H9 (cell line): ENCODE measurements around the gene LAMA3. TPM values are rescaled to one million over a fixed set of nuclear protein-coding genes. Genes with fewer than 3 reads are reported as not detected.

Experiments used
- DNase-seq: peaks from one replicate; pipeline ENCODE4 v3.0.0-alpha.2; 2017
- H2AFZ ChIP-seq: one replicate; pipeline ENCODE4 v1.6.1; 2013; ENCODE audit warnings: mild to moderate bottlenecking, low read length, control low read depth, moderate library complexity
- H2AK5ac ChIP-seq: 2 replicates; pipeline ENCODE4 v1.6.1; 2013; ENCODE audit warnings: low read length, control low read depth, mixed read lengths; ENCODE audit not compliant: insufficient read length
- H2BK120ac ChIP-seq: one replicate; pipeline ENCODE4 v1.6.1; 2013; ENCODE audit warnings: low read depth, mild to moderate bottlenecking, low read length, control low read depth, inconsistent platforms; ENCODE audit not compliant: poor library complexity, severe bottlenecking
- H2BK12ac ChIP-seq: 2 replicates; pipeline ENCODE4 v1.6.1; 2013; ENCODE audit warnings: low read length, control low read depth, mixed read lengths, low read depth; ENCODE audit not compliant: insufficient read length
- H2BK15ac ChIP-seq: 2 replicates; pipeline ENCODE4 v1.6.1; 2013; ENCODE audit warnings: low read depth, low read length, control low read depth
- H2BK20ac ChIP-seq: one replicate; pipeline ENCODE4 v1.6.1; 2013; ENCODE audit warnings: low read depth, mild to moderate bottlenecking, low read length, control low read depth, inconsistent platforms; ENCODE audit not compliant: poor library complexity, severe bottlenecking
- H2BK5ac ChIP-seq: 2 replicates; pipeline ENCODE4 v1.6.1; 2013; ENCODE audit warnings: low read length, control low read depth, mixed read lengths; ENCODE audit not compliant: insufficient read length
- H3K14ac ChIP-seq: 2 replicates; pipeline ENCODE4 v1.6.1; 2013; ENCODE audit warnings: low read length, control low read depth; ENCODE audit not compliant: insufficient read depth
- H3K18ac ChIP-seq: 2 replicates; pipeline ENCODE4 v1.6.1; 2013; ENCODE audit warnings: low read depth, mild to moderate bottlenecking, mixed read lengths, low read length, control low read depth; ENCODE audit not compliant: insufficient read length
- H3K23ac ChIP-seq: 2 replicates; pipeline ENCODE4 v1.6.1; 2013; ENCODE audit warnings: low read length, control low read depth, mixed read lengths, low read depth; ENCODE audit not compliant: insufficient read length
- H3K23me2 ChIP-seq: 2 replicates; pipeline ENCODE4 v1.6.1; 2013; ENCODE audit warnings: low read depth, mild to moderate bottlenecking, mixed read lengths, low read length, control low read depth; ENCODE audit not compliant: insufficient read length, poor library complexity, severe bottlenecking
- H3K27ac ChIP-seq: 2 replicates; pipeline ENCODE4 v1.5.1; 2013; ENCODE audit warnings: low read length, control low read depth, mixed read lengths, low read depth; ENCODE audit not compliant: insufficient read length
- H3K27me3 ChIP-seq: 2 replicates; pipeline ENCODE4 v1.6.1; 2013; ENCODE audit warnings: low read length, control low read depth, inconsistent platforms; ENCODE audit not compliant: insufficient read depth
- H3K4ac ChIP-seq: 2 replicates; pipeline ENCODE4 v1.6.1; 2013; ENCODE audit warnings: low read depth, mild to moderate bottlenecking, control low read depth, inconsistent platforms, low read length, moderate library complexity
- H3K4me1 ChIP-seq: 2 replicates; pipeline ENCODE4 v1.6.1; 2013; ENCODE audit warnings: low read length, control low read depth, inconsistent platforms; ENCODE audit not compliant: insufficient read depth
- H3K4me2 ChIP-seq: 2 replicates; pipeline ENCODE4 v1.6.1; 2013; ENCODE audit warnings: low read length, control low read depth, mixed read lengths; ENCODE audit not compliant: insufficient read length, insufficient read depth
- H3K56ac ChIP-seq: 2 replicates; pipeline ENCODE4 v1.6.1; 2013; ENCODE audit warnings: low read depth, mild to moderate bottlenecking, mixed read lengths, low read length, control low read depth; ENCODE audit not compliant: insufficient read length
- H3K79me1 ChIP-seq: 2 replicates; pipeline ENCODE4 v1.6.1; 2013; ENCODE audit warnings: low read depth, mild to moderate bottlenecking, moderate library complexity, low read length, control low read depth, inconsistent platforms; ENCODE audit not compliant: insufficient read depth, poor library complexity, severe bottlenecking
- H3K79me2 ChIP-seq: 2 replicates; pipeline ENCODE4 v1.6.1; 2013; ENCODE audit warnings: low read length, control low read depth, inconsistent platforms; ENCODE audit not compliant: insufficient read depth
- H3K9ac ChIP-seq: 2 replicates; pipeline ENCODE4 v1.6.1; 2013; ENCODE audit warnings: low read length, control low read depth, mixed read lengths; ENCODE audit not compliant: insufficient read length; ENCODE audit errors: extremely low read depth
- H3K9me3 ChIP-seq: one replicate; pipeline ENCODE4 v1.6.1; 2013; ENCODE audit warnings: low read depth, low read length, inconsistent platforms; ENCODE audit not compliant: control insufficient read depth
- H3T11ph ChIP-seq: one replicate; pipeline ENCODE4 v1.6.1; 2013; ENCODE audit warnings: mild to moderate bottlenecking, low read length, control low read depth, inconsistent platforms
- H4K20me1 ChIP-seq: one replicate; pipeline ENCODE4 v1.6.1; 2013; ENCODE audit not compliant: control insufficient read depth, insufficient read length, insufficient read depth
- H4K5ac ChIP-seq: 2 replicates; pipeline ENCODE4 v1.6.1; 2013; ENCODE audit warnings: low read depth, mild to moderate bottlenecking, mixed read lengths, low read length, control low read depth; ENCODE audit not compliant: insufficient read length
- H4K8ac ChIP-seq: replicated peaks from 2 replicates; pipeline ENCODE4 v1.6.1; 2013; ENCODE audit warnings: low read length, control low read depth, mixed read lengths, low read depth; ENCODE audit not compliant: insufficient read length
- H4K91ac ChIP-seq: 2 replicates; pipeline ENCODE4 v1.6.1; 2013; ENCODE audit warnings: low read depth, mild to moderate bottlenecking, moderate library complexity, mixed read lengths, low read length, control low read depth; ENCODE audit not compliant: insufficient read length
- H3K27ac Mint-ChIP-seq, 3 experiments: 2 replicates in 2 of 3; 3 replicates in 1 of 3; pipeline ENCODE4 v1.8.0; 2020 to 2021; ENCODE audit warnings: mixed read lengths in 3 of 3, mild to moderate bottlenecking in 1 of 3, moderate library complexity in 1 of 3
- H3K27me3 Mint-ChIP-seq: 2 replicates; pipeline ENCODE4 v1.8.0; 2021; ENCODE audit warnings: low read depth, mild to moderate bottlenecking, moderate library complexity, mixed read lengths
- H3K36me3 Mint-ChIP-seq, 3 experiments: 2 replicates in 2 of 3; 3 replicates in 1 of 3; pipeline ENCODE4 v1.8.0; 2020 to 2021; ENCODE audit warnings: low read depth in 3 of 3, mixed read lengths in 3 of 3; ENCODE audit not compliant: insufficient read depth in 1 of 3
- H3K4me1 Mint-ChIP-seq, 2 experiments: 2 replicates each; pipeline ENCODE4 v1.8.0; 2020; ENCODE audit warnings: mixed read lengths in 2 of 2
- H3K4me3 Mint-ChIP-seq, 2 experiments: 2 replicates in 1 of 2; 3 replicates in 1 of 2; pipeline ENCODE4 v1.8.0; 2020 to 2021; ENCODE audit warnings: mild to moderate bottlenecking in 2 of 2, mixed read lengths in 2 of 2, moderate library complexity in 1 of 2
- H3K9me3 Mint-ChIP-seq, 2 experiments: 2 replicates in 1 of 2; 3 replicates in 1 of 2; pipeline ENCODE4 v1.8.0; 2020; ENCODE audit warnings: mild to moderate bottlenecking in 2 of 2, mixed read lengths in 2 of 2, moderate library complexity in 1 of 2
- CTCF ChIP-seq: fragments of 200-600 bp; sonication (generic); conservative IDR thresholded peaks from 3 replicates; pipeline ENCODE4 v1.8.0; 2021; ENCODE audit warnings: antibody characterized with exemption, mild to moderate bottlenecking
- WGBS: extraction: QIAGEN DNeasy Blood & Tissue Kit; methylation state at CpG from one replicate; pipeline ENCODE4 v1.1.7; 2013; ENCODE audit warnings: missing lambda C conversion rate, low lambda C conversion rate, mixed read lengths; ENCODE audit not compliant: insufficient read length; ENCODE audit errors: extremely low coverage; 5-methylcytosine and 5-hydroxymethylcytosine counted together
- total RNA-seq: library from RNA; stranded (reverse); gene quantifications from 2 replicates; pipeline ENCODE4 v1.2.1, GENCODE V29; 2021

LAMA3 gene
- total RNA-seq, 1 experiment from 2014 or later: 0.33 TPM

- H3K27ac ChIP-seq: no peak overlapping the region
- no peak overlapping the region for H3T11ph ChIP-seq
- no peaks in the 10 kb centered on the region for H3K23me2 ChIP-seq
- Mint-ChIP-seq H3K4me3 (no peak overlapping the region), H3K36me3 (no peaks in the 10 kb centered on the region), H3K9me3 (no peaks in the 10 kb centered on the region), H3K4me1 (peaks cover 8% of the 10 kb centered on the region in 2 experiments), H3K27me3 (peaks cover 1% of the 10 kb centered on the region; the same call in 1 of the 2 replicates), H3K27ac (no peak overlapping the region; a peak in 1 of 7 replicates)
- H3K79me2 ChIP-seq: no peaks in the 10 kb centered on the region
- H3K4me2 ChIP-seq: no peak overlapping the region
- no peak overlapping the region for H4K5ac ChIP-seq
- no peaks in the 10 kb centered on the region for H4K20me1 ChIP-seq
- no peak overlapping the region for H3K9ac ChIP-seq
- no peak overlapping the region for H4K91ac ChIP-seq
- no peak overlapping the region for H2AK5ac ChIP-seq
- no peak overlapping the region for H3K23ac ChIP-seq
- no CpG with 5 or more reads among the region's 7 CpGs for WGBS
- no peak overlapping the region for H2BK12ac ChIP-seq
- H3K9me3 ChIP-seq: no peaks in the 10 kb centered on the region
- no peak overlapping the region for H2BK15ac ChIP-seq
- TF ChIP-seq CTCF: no peak
- H2BK20ac ChIP-seq: no peak overlapping the region
- H2BK120ac ChIP-seq: no peak overlapping the region
- no peaks in the 10 kb centered on the region for H3K4me1 ChIP-seq
- no peak overlapping the region for H3K18ac ChIP-seq
- no peak for DNase-seq
- H2BK5ac ChIP-seq: no peak overlapping the region
- H2AFZ ChIP-seq: no peak overlapping the region
- no peak overlapping the region for H3K56ac ChIP-seq
- no peak overlapping the region for H4K8ac ChIP-seq
- no peaks in the 10 kb centered on the region for H3K27me3 ChIP-seq
- H3K14ac ChIP-seq: no peak overlapping the region
- no peak overlapping the region for H3K4ac ChIP-seq
- no peaks in the 10 kb centered on the region for H3K79me1 ChIP-seq
Observed at GRCh38 chr18:23939896-23940295, 250.6 kb downstream of the LAMA3 start.
